Measurements from ENCODE around the gene ECE1. TPM values are rescaled to one million over a fixed set of nuclear protein-coding genes. Genes with fewer than 3 reads are reported as not detected.
A peak's percentile ranks its signal among the peaks of the same experiment; 100 is the strongest.

Gene ECE1
- 36.8 and 37.1 TPM in 2 replicates for total RNA-seq (2021; fragmentation: NEBNext Ultra II Directional; extraction: Animal tissue kit (Norgen Biotek cat#: 25700))
- polyA plus RNA-seq (2011; rRNA removed): 21.4 and 26.7 TPM in 2 replicates
- polyA plus RNA-seq (2011; cell fraction: cytosol; rRNA removed): 15.9 TPM
- 24.2 TPM for polyA plus RNA-seq (2011; cell fraction: nucleus; rRNA removed)
- 23.4 to 31.1 TPM (median 26.4 TPM) in 4 replicates for polyA plus RNA-seq (2012, experiment 1 of 2)
- 17.3 TPM for polyA plus RNA-seq (2012, experiment 2 of 2)
- polyA plus RNA-seq (2013, experiment 1 of 2): 44.8 TPM
- 44.6 TPM for polyA plus RNA-seq (2013, experiment 2 of 2)
- 23.9 and 27.9 TPM in 2 replicates for polyA minus RNA-seq (2011; rRNA and poly(A)+ RNA removed)
- 13.4 TPM for polyA minus RNA-seq (2011; cell fraction: cytosol; rRNA and poly(A)+ RNA removed)
- polyA minus RNA-seq (2011; cell fraction: nucleus; rRNA and poly(A)+ RNA removed): 12.3 TPM
- long read RNA-seq, experiment 1, full-length matches to known transcripts: 8 of 33 reads
- long read RNA-seq, experiment 1, partial matches to known transcripts: 5 of 33 reads
- long read RNA-seq, experiment 1, other reads (novel, unspliced or antisense): 20 of 33 reads
- long read RNA-seq, experiment 2, partial matches to known transcripts: 1 of 3 reads
- long read RNA-seq, experiment 2, other reads (novel, unspliced or antisense): 1 of 3 reads

DNA sequence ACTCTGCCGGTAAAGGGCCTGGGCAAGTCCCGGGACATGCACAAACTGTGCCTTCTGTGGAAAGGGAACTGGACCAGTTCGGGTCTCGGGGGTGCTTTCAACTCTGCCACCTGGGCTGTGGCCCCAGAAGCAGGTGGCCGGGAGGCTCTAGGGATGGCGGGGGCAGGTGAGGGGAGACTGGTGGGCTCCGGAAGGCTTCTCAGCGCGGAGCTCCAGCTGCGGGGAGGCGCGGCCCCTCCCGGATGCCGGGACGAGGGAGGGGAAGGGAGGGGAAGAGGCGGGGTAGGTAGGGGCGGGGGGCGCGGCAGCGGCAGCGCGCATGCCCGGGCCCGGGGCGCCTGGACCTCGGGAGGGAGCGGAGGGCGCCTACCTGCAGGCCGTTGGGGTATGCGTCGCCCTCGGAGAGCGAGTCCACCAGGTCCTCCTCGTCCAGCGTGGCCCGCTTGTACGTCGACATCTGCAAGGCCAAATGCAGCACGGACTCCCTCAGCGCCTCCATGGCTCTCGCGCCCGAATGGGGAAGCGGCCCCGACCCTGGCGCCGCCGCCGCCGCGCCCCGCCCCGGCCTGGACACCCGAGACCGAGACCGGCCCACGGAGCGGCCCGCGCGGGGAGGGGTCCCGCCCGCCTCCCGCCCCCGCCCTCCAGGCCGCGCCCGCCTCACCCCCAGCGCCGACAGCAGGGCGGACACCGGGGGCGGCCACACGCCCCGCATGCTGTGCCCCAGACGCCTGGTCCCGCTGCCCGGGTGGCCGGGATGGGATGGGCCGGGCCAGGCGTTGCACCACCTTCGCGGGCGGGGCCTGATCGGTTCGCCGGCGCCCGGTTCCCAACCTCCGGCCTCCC lies at the start of gene ECE1:
Gene ECE1 (minus strand): TSS at position 764 of the 846 bp plus-strand sequence. CDS start 49 bp downstream, at position 715.
- Histone ChIP-seq H2BK5ac (ENCODE audit: low read depth, low read length) (peak within 1 kb of the TSS; percentile 67; the same call in 1 of the 2 replicates), H4K91ac (replicated peaks; ENCODE audit: insufficient read length, low read length) (peak within 1 kb of the TSS; percentile 95), H4K20me1 (replicated peaks in 1 of 2; ENCODE audit: control insufficient read depth in 1 of 2, insufficient read depth in 2 of 2, low read length in 2 of 2) (peaks cover 0 to 1% of the 10 kb centered on the region in 2 experiments), H3K27ac (ENCODE audit: low read depth, low read length) (no peak within 1 kb of the TSS), H2AFZ (ENCODE audit: low read length) (peak within 1 kb of the TSS; percentile 47; the same call in 1 of the 2 replicates), H3K9ac (replicated peaks in 1 of 4; ENCODE audit: extremely low read depth in 1 of 4, low read depth in 3 of 4, low read length in 3 of 4) (peak within 1 kb of the TSS in 3 of 4 experiments; percentile 13 to 67 (median 65); a peak in 3 of 7 replicates), H3K4ac (replicated peaks; ENCODE audit: insufficient read length, low read depth, low read length) (peak within 1 kb of the TSS; percentile 57), H3K18ac (ENCODE audit: extremely low read depth, low read length) (peak within 1 kb of the TSS; percentile 90), H3K79me1 (ENCODE audit: low read depth, low read length) (no peaks in the 10 kb centered on the region; the same call in 1 of the 2 replicates), H2BK120ac (replicated peaks; ENCODE audit: low read depth, low read length) (peak within 1 kb of the TSS; percentile 18), H4K8ac (ENCODE audit: extremely low read depth, insufficient read depth, low read length) (no peak within 1 kb of the TSS; the same call in 1 of the 2 replicates), H2BK12ac (ENCODE audit: low read depth, low read length) (0 out of 2 replicates have a peak within 1 kb of the TSS, but pooled peaks have one; percentile 68), H3K56ac (replicated peaks; ENCODE audit: insufficient read length, low read depth, low read length) (no peak within 1 kb of the TSS), H3K4me2 (ENCODE audit: insufficient read depth in 1 of 2, low read depth in 2 of 2, low read length in 2 of 2) (peak within 1 kb of the TSS; percentile 86 to 87), H4K5ac (ENCODE audit: insufficient read length, low read depth, low read length) (peak within 1 kb of the TSS; percentile 96), H3K4me1 (replicated peaks in 1 of 4; ENCODE audit: control insufficient read depth in 3 of 4, insufficient read depth in 4 of 4, low read length in 3 of 4) (peaks cover 0 to 24% (median 16%) of the 10 kb centered on the region in 4 experiments; a peak in 6 of 7 replicates), H2BK20ac (ENCODE audit: low read length) (no peak within 1 kb of the TSS), H3K23me2 (ENCODE audit: low read depth, low read length) (peaks cover 6% of the 10 kb centered on the region), H3K14ac (ENCODE audit: insufficient read length) (peak within 1 kb of the TSS; percentile 24), H3K27me3 (replicated peaks in 1 of 4; ENCODE audit: control insufficient read depth in 3 of 4, extremely low read depth in 1 of 4, insufficient read depth in 3 of 4, low read length in 3 of 4) (peaks cover 0 to 4% (median 0%) of the 10 kb centered on the region in 4 experiments; a peak in 2 of 7 replicates), H2AK5ac (ENCODE audit: low read depth, low read length) (no peak within 1 kb of the TSS; the same call in 1 of the 2 replicates), H3K23ac (ENCODE audit: insufficient read length) (no peak within 1 kb of the TSS), H3K9me3 (ENCODE audit: insufficient read depth in 2 of 2, low read depth in 1 of 2, low read length in 1 of 2) (no peaks in the 10 kb centered on the region), H3K79me2 (ENCODE audit: control insufficient read depth in 1 of 2, insufficient read depth in 2 of 2, low read length in 2 of 2) (no peaks in the 10 kb centered on the region; a peak in 1 of 4 replicates), H3K36me3 (ENCODE audit: control insufficient read depth in 2 of 4, insufficient read depth in 4 of 4, low read length in 3 of 4) (no peaks in the 10 kb centered on the region), H2BK15ac (ENCODE audit: low read length) (peak within 1 kb of the TSS; percentile 95; the same call in 1 of the 2 replicates), H3K4me3 (ENCODE audit: extremely low read depth in 1 of 4, insufficient read depth in 2 of 4, low read depth in 3 of 4, low read length in 4 of 4) (peak within 1 kb of the TSS; percentile 49 to 94 (median 72))
- FAIRE-seq (no peak), DNase-seq (ENCODE audit: low read depth in 1 of 2, low spot score in 2 of 2) (peak in 1 of 2 experiments; percentile 80)
- ChIA-PET POLR2A (ENCODE audit: partially characterized antibody) (interaction anchor here (1.3 kb wide), 1 partner anchor 10 kb away, joined by 7 read pairs; no protein-coding TSS in a partner anchor), CTCF (ENCODE audit: partially characterized antibody) (interaction anchor here (1.8 to 5.1 kb wide), 2 partner anchors 20 to 45 kb away, joined by 14 to 20 read pairs; no protein-coding TSS in a partner anchor)
- WGBS, 2 experiments (ENCODE audit: extremely low coverage in 1 of 2, insufficient coverage in 1 of 2, insufficient read length in 1 of 2, insufficient replicate concordance in 2 of 2, low coverage in 1 of 2, low lambda C conversion rate in 2 of 2, missing lambda C conversion rate in 1 of 2): 22% methylated on average over 7 of the region's 90 CpGs; no CpG with 5 or more reads in 1 of the 2 experiments
- TF ChIP-seq TAF1 (IDR thresholded peaks at IDR 0.05; ENCODE audit: low read depth, low read length): peak; percentile 33; the same call in 1 of the 2 replicates
- peak; percentile 61 for TF ChIP-seq KDM4A (IDR thresholded peaks at IDR 0.05; ENCODE audit: low read depth, low read length, severe bottlenecking)
- peak; percentile 54 for TF ChIP-seq ASH2L (IDR thresholded peaks at IDR 0.05; ENCODE audit: low read length)
- TF ChIP-seq NRF1 (IDR thresholded peaks at IDR 0.05; ENCODE audit: low read depth, low read length): peak; percentile 56
- peak; percentile 33; the same call in 1 of the 2 replicates for TF ChIP-seq BACH1 (IDR thresholded peaks at IDR 0.05; ENCODE audit: low read length)
- no peak for TF ChIP-seq TBP (IDR thresholded peaks at IDR 0.05; ENCODE audit: low read depth, low read length)
- TF ChIP-seq, protein P1, sequence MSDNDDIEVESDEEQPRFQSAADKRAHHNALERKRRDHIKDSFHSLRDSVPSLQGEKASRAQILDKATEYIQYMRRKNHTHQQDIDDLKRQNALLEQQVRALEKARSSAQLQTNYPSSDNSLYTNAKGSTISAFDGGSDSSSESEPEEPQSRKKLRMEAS (IDR thresholded peaks at IDR 0.05): peak; percentile 14
- no peak for TF ChIP-seq EGR1 (IDR thresholded peaks at IDR 0.05; ENCODE audit: borderline replicate concordance, low read depth, low read length)
